ENCODE data around the gene ZNF804A.

ZNF804A gene

DNA sequence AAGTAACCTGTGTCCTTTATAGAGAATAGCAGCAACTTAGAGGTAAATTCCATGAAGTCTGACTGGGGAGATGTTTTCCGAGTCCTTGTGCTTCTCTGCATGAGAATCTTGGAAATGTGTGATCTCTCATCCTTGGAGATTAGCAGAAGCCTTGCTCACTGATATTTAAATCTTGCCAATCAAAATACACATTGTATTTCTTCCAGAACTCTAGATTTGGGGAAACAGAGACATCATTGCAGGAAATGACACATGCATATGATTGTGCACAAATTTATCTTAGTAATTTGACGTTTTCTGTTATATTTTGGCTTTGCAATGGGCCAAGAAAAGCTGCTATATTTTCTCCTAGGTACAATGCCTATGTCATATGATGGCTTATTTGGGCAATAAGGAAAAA lies 182.6 kb downstream of the ZNF804A start:
- TF ChIP-seq, protein P1, sequence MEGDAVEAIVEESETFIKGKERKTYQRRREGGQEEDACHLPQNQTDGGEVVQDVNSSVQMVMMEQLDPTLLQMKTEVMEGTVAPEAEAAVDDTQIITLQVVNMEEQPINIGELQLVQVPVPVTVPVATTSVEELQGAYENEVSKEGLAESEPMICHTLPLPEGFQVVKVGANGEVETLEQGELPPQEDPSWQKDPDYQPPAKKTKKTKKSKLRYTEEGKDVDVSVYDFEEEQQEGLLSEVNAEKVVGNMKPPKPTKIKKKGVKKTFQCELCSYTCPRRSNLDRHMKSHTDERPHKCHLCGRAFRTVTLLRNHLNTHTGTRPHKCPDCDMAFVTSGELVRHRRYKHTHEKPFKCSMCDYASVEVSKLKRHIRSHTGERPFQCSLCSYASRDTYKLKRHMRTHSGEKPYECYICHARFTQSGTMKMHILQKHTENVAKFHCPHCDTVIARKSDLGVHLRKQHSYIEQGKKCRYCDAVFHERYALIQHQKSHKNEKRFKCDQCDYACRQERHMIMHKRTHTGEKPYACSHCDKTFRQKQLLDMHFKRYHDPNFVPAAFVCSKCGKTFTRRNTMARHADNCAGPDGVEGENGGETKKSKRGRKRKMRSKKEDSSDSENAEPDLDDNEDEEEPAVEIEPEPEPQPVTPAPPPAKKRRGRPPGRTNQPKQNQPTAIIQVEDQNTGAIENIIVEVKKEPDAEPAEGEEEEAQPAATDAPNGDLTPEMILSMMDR (IDR thresholded peaks at IDR 0.05), result no peak
- no peak overlapping the region for H3K27ac ChIP-seq

DNA sequence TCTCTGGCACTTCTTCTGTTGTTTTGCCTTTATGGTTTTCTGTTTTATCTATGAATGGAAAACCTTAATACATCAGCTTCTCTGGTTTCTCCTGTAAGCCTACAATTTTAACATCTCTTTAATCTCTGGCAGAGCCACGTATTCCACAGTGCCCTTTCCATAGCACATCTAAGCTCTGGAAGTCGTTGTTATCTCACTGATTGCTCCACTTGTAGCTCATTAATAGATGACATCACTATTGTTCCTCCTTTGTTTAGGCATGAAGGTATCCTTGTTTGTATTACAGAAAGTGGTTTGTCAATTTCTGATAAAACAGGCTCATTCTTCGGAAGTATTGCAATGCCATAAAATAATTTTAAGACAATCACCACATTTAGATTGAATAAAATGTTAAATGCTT lies 185.2 kb downstream of the ZNF804A start:
- Histone ChIP-seq H3K4me3 (no peak overlapping the region), H3K27ac (no peak overlapping the region)
- DNase-seq (ENCODE audit: low spot score), result no peak
- TF ChIP-seq, protein P1 (IDR thresholded peaks at IDR 0.05), result no peak

More for the DNA sequence above, 182.6 kb downstream of the ZNF804A start:
- DNase-seq (ENCODE audit: low spot score), result no peak
- H3K4me3 ChIP-seq, result no peak overlapping the region

DNA sequence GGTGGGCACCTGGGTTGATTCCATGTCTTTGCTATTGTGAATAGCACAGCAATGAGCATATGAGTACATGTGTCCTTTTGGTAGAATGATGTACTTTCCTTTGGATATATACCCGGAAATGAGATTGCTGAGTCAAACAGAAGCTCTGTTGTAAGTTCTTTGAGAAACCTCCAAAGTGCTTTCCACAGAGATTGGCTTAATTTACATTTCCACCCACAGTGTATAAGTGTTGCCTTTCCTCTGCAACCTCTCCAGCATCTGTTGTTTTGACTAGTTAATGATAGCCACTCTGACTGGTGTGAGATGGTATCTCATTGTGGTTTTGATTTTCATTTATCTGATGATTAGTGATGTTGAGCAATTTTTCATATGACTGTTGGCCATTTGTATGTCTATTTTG lies 194.8 kb downstream of the ZNF804A start:
- TF ChIP-seq, protein P1 (IDR thresholded peaks at IDR 0.05), result no peak
- Histone ChIP-seq H3K4me3 (no peak overlapping the region), H3K27ac (no peak overlapping the region)
- no peak for DNase-seq (ENCODE audit: low spot score)

DNA sequence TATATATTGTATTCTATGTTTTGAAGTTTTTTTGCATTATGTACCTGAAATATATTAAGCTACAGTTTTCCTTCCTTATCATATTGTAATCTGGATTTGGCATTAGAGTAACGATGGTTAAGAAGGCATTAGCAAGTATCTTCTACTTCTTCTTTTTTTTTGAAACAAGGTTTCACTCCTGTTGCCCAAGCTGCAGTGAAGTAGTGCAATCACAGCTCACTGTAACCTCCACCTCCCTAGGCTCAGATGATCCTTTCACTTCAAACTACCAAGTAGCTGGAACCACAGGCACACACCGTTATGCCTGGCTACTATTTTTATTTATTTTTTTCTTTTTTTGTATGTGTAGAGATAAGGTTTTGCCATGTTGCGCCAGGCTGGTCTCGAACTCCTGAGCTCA lies 201.1 kb downstream of the ZNF804A start:
- TF ChIP-seq, protein P1 (IDR thresholded peaks at IDR 0.05), result no peak
- no peak for DNase-seq (ENCODE audit: low spot score)
- H3K27ac ChIP-seq, result no peak overlapping the region
- no peak overlapping the region for H3K4me3 ChIP-seq

DNA sequence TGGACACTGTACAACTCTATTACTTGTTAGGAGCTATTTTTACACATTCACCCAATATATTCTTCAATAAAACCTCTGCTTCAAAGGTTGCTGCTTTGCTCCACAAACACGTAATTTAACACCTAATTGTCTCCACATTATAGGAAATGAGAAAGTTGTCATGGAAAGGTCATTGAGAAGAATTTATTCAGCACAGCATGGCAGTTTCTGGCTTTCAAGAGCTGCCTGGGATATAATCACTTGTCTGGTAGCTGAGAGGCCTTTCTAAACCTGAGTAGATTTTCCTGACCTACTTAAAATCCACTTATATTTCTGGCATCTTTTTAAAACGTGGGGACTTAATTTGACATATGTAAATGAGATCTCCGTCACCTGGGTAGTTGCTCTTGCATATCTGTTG lies 216.1 kb downstream of the ZNF804A start:
- TF ChIP-seq, protein P1 (IDR thresholded peaks at IDR 0.05), result no peak
- no peak for DNase-seq (ENCODE audit: low spot score)
- Histone ChIP-seq H3K4me3 (no peak overlapping the region), H3K27ac (no peak overlapping the region)

DNA sequence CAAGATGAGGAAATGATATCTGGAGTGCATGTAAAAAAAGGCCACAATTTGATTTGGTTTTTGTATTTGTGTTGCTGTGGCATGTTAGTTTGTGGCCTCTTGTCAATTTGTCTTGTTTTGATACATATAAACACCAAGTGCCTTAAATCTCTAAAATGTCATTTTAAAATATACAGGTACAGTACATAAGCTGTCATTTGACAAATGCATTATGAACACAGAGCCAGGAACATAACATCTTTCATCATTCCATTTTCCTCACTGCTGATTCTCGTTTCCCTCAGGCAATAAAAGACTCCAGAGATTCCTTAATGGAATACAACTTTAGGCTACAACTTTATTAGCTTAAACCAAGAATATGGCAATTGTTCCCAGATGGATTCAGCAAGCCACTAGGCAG lies 217.5 kb downstream of the ZNF804A start:
- Histone ChIP-seq H3K4me3 (no peak overlapping the region), H3K27ac (no peak overlapping the region)
- TF ChIP-seq, protein P1 (IDR thresholded peaks at IDR 0.05), result no peak
- DNase-seq (ENCODE audit: low spot score), result no peak

DNA sequence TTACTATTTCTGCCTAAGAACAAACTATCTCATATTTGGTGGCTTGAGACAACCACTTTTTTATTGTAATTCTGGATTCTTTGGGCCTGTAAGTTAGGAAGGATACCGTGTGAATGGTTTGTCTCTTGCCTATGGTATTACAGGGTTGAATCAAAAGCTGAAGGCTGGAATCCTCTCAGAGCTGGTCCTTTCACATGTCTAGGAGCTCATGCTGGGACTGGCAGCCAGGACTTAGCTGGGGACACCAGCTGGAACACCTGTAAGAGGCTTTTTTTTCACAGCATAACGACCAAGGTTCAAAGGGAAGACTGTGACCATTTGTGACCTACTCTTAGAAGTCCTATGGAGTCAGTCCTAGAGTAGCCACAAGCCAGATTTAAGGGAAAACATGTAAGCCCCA lies 226.3 kb downstream of the ZNF804A start:
- no peak for DNase-seq (ENCODE audit: low spot score)
- Histone ChIP-seq H3K27ac (no peak overlapping the region), H3K4me3 (no peak overlapping the region)
- TF ChIP-seq, protein P1 (IDR thresholded peaks at IDR 0.05), result no peak

Data from coronary artery (tissue), 2 donors.